PC-3 (cell line): ENCODE results near the gene DLG1. TPM values are rescaled to one million over a fixed set of nuclear protein-coding genes. Genes with fewer than 3 reads are reported as not detected.

ENCODE experiments used
- ATAC-seq: fragments of 200-7000 bp; cut with Tn5 transposase; 2 replicates; pipeline ENCODE4 v1.9.1; 2020; ENCODE audit warnings: mild to moderate bottlenecking, moderate library complexity
- BruUV-seq: library from RNA; stranded (reverse); fragments of 400-500 nt; replicated peaks from 2 replicates; lab custom pipeline; 2021; lab: Mats Ljungman, UMichigan
- CTCF ChIA-PET: fragments of 300-600 bp; sonication (Branson Sonifier 250); formaldehyde crosslinking; loops from one replicate; lab custom pipeline; 2022; ENCODE audit warnings: antibody characterized with exemption; lab: Charles Lee
- POLR2A ChIA-PET: fragments of 300-600 bp; sonication (Branson Sonifier 250); formaldehyde crosslinking; loops from one replicate; lab custom pipeline; 2022; ENCODE audit warnings: antibody characterized with exemption; ENCODE audit not compliant: unreplicated experiment; lab: Charles Lee
- DNase-seq: peaks from one replicate; pipeline ENCODE4 v3.0.0-alpha.2; 2015
- H2AFZ ChIP-seq: fragments of 300-600 bp; sonication (generic); 2 replicates; pipeline ENCODE4 v1.6.0; 2016; ENCODE audit warnings: antibody characterized with exemption, low read length
- H3F3A ChIP-seq: fragments of 300-600 bp; sonication (generic); one replicate; pipeline ENCODE4 v1.6.0; 2017; ENCODE audit warnings: antibody characterized with exemption, low read length, control low read depth, mild to moderate bottlenecking; ENCODE audit not compliant: unreplicated experiment
- H3K27ac ChIP-seq: fragments of 300-600 bp; sonication (generic); 2 replicates; pipeline ENCODE4 v1.5.1; 2016; ENCODE audit warnings: mild to moderate bottlenecking, low read length
- H3K27me3 ChIP-seq: fragments of 300-600 bp; sonication (generic); 2 replicates; pipeline ENCODE4 v1.6.1; 2016; ENCODE audit warnings: low read length, mixed read lengths
- H3K36me3 ChIP-seq: fragments of 300-600 bp; sonication (generic); 2 replicates; pipeline ENCODE4 v1.6.1; 2016; ENCODE audit warnings: low read depth, mixed run types, low read length, mixed read lengths
- H3K4me1 ChIP-seq: fragments of 300-600 bp; sonication (generic); 2 replicates; pipeline ENCODE4 v1.5.1; 2016; ENCODE audit warnings: low read length; ENCODE audit not compliant: insufficient read depth
- H3K4me2 ChIP-seq: fragments of 300-600 bp; sonication (generic); 2 replicates; pipeline ENCODE4 v1.6.0; 2016; ENCODE audit warnings: low read length
- H3K4me3 ChIP-seq: fragments of 300-600 bp; sonication (generic); 2 replicates; pipeline ENCODE4 v1.5.1; 2016; ENCODE audit warnings: mild to moderate bottlenecking, low read length, mixed read lengths
- H3K79me2 ChIP-seq: fragments of 300-600 bp; sonication (generic); 2 replicates; pipeline ENCODE4 v1.6.1; 2017; ENCODE audit warnings: low read length, mixed read lengths
- H3K9ac ChIP-seq: fragments of 300-600 bp; sonication (generic); 2 replicates; pipeline ENCODE4 v1.6.0; 2016; ENCODE audit warnings: mild to moderate bottlenecking, low read length
- H3K9me2 ChIP-seq: fragments of 300-600 bp; sonication (generic); replicated peaks from 2 replicates; pipeline ENCODE4 v1.6.1; 2016; ENCODE audit warnings: mixed run types, low read length, mixed read lengths
- H3K9me3 ChIP-seq: fragments of 300-600 bp; sonication (generic); 2 replicates; pipeline ENCODE4 v1.6.1; 2016; ENCODE audit warnings: low read length, mixed read lengths
- H4K20me1 ChIP-seq: fragments of 300-600 bp; sonication (generic); 2 replicates; pipeline ENCODE4 v1.6.1; 2016; ENCODE audit warnings: low read length, mixed read lengths
- EZH2 ChIP-seq: fragments of 300-600 bp; sonication (generic); IDR thresholded peaks from one replicate; pipeline ENCODE4 v1.6.1; 2017; ENCODE audit warnings: antibody characterized with exemption, mild to moderate bottlenecking, low read length; ENCODE audit not compliant: unreplicated experiment
- EZH2phosphoT487 ChIP-seq: fragments of 300-600 bp; sonication (generic); IDR thresholded peaks from 2 replicates; pipeline ENCODE4 v1.6.1; 2018; ENCODE audit warnings: mild to moderate bottlenecking, antibody characterized with exemption, low read length, borderline replicate concordance
- intact Hi-C: fragments of 100-400 bp; cut with micrococcal nuclease; formaldehyde crosslinking; loops from 2 replicates; pipeline ENCODE4 v1.9.0; 2023
- total RNA-seq: library from RNA; depleted of rRNA; stranded (reverse); fragments of >200 nt; gene quantifications from 2 replicates; pipeline ENCODE4 v1.2.3, GENCODE V29; 2014
- TF ChIP-seq, protein P1 (sequence below): fragments of 300-600 bp; sonication (generic); conservative IDR thresholded peaks from 2 replicates; pipeline ENCODE4 v1.5.1; 2017; ENCODE audit warnings: antibody characterized with exemption, low read depth, mild to moderate bottlenecking, low read length

DLG1 gene
- total RNA-seq, 1 experiment from 2014 or later = 60.8 TPM

DNA sequence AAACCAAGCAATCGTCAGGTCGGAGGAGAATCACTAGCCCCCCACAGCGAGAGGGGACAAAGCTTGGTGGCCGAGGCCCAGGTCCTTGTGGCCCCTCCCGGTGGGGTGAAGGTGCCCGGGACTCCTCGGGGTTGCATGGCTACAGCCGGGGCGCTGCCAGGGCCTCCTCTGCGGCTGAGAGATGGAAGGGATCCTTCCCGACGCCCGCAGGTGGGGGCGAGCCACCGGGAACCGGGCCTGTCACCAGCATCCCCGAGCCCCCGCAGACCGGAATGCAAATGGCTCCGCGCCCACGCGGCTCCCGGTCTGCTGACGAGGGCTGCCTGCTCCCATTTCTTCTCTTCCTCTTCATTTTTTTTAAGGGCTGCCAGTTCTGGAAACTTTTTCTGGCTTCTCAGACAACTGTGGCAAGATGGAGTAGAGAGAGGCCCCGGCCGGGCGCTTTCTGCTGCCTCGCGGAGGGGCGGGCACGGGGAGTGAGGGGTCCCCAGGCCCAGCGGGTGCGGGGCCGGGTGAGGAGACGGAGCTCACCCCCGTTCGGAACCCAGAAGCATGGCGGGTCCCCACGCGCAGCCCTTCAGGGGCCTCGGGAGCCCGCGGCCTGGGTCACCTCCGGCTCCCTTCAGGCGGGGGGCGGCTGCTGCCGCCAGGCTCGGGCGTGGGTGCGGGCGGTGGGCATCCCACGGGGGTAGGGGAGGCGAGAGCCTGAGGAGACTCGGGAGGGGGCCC is 296.3 kb downstream of the DLG1 start:
- Histone ChIP-seq H3K4me3 (peak overlapping the region; percentile 66), H3K27ac (no peak overlapping the region), H3K9ac (peak overlapping the region; percentile 88), H3F3A (no peaks in the 10 kb centered on the region), H3K9me3 (no peaks in the 10 kb centered on the region), H3K9me2 (no peaks in the 10 kb centered on the region), H2AFZ (peak overlapping the region; percentile 80), H3K4me1 (peaks cover 12% of the 10 kb centered on the region), H3K36me3 (no peaks in the 10 kb centered on the region), H4K20me1 (no peaks in the 10 kb centered on the region), H3K4me2 (peak overlapping the region; percentile 88), H3K79me2 (peaks cover 5% of the 10 kb centered on the region), H3K27me3 (no peaks in the 10 kb centered on the region)
- CTCF ChIA-PET = no interaction called here
- POLR2A ChIA-PET = no interaction called here
- TF ChIP-seq EZH2 (no peak), EZH2phosphoT487 (no peak)
- TF ChIP-seq, protein P1, sequence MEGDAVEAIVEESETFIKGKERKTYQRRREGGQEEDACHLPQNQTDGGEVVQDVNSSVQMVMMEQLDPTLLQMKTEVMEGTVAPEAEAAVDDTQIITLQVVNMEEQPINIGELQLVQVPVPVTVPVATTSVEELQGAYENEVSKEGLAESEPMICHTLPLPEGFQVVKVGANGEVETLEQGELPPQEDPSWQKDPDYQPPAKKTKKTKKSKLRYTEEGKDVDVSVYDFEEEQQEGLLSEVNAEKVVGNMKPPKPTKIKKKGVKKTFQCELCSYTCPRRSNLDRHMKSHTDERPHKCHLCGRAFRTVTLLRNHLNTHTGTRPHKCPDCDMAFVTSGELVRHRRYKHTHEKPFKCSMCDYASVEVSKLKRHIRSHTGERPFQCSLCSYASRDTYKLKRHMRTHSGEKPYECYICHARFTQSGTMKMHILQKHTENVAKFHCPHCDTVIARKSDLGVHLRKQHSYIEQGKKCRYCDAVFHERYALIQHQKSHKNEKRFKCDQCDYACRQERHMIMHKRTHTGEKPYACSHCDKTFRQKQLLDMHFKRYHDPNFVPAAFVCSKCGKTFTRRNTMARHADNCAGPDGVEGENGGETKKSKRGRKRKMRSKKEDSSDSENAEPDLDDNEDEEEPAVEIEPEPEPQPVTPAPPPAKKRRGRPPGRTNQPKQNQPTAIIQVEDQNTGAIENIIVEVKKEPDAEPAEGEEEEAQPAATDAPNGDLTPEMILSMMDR = no peak
- no peak for DNase-seq
- intact Hi-C loops = no loop called here
- ATAC-seq = peak; percentile 3
- BruUV-seq = TSS peak; percentile 33

DNA sequence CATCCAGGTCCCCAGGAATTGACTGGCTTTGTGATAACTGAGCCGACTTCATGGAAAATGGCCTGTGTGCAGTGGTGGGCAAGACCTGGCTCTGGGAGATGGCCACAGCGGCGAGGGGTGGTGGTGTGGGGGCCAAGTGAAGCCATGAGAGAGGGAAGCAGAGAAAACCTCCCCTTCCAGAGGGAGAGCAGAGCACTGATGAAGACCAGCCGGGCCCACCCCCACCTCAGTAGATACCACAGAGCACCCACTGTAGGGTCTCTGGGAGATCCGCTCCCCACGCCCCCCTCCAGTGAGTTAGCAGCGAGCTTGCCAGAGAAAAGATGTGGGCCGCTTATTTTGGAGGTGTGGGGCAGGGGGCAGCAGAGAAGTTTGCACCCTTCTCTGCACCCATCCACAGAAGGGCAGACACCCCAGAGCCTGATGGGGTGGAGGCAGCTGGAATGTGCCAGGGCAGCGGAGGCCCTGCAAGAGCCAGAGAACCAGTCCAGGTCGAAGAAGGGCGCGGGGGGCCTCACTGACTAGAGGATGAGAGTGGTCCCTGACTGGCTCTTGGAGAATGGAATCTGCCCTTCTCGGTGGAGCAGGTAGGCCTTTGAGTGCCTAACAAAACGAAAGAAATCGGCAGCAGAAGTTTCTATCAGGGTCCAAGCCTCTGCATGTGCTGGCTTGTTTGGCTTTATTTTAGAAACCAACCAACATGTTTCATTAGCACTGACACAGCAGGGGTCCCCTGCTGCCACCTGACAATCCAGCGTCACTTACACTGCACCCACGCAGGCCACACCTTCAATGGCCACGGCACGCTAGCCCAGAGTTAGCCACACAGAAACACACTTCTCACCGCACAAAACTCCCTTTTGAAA is 297.1 kb downstream of the DLG1 start:
- Histone ChIP-seq H3K9me3 (no peaks in the 10 kb centered on the region), H3K4me1 (peaks cover 12% of the 10 kb centered on the region), H3K36me3 (no peaks in the 10 kb centered on the region), H3K4me3 (no peak overlapping the region), H3K4me2 (no peak overlapping the region), H4K20me1 (no peaks in the 10 kb centered on the region), H3F3A (no peaks in the 10 kb centered on the region), H3K79me2 (peaks cover 5% of the 10 kb centered on the region), H3K27me3 (no peaks in the 10 kb centered on the region), H2AFZ (no peak overlapping the region), H3K9ac (no peak overlapping the region), H3K27ac (no peak overlapping the region), H3K9me2 (no peaks in the 10 kb centered on the region)
- intact Hi-C loops = no loop called here
- TF ChIP-seq EZH2 (no peak), EZH2phosphoT487 (no peak)
- TF ChIP-seq, protein P1 = no peak
- DNase-seq (no peak), ATAC-seq (no peak)
- no TSS peak for BruUV-seq
- POLR2A ChIA-PET = no interaction called here
- CTCF ChIA-PET = no interaction called here
